ENCODE measurements around the gene MLEC.

- no peak for TF ChIP-seq POLR2A (IDR thresholded peaks at IDR 0.05)
- no peak for TF ChIP-seq POLR2AphosphoS5 (IDR thresholded peaks at IDR 0.05)
- TF ChIP-seq CTCF (IDR thresholded peaks at IDR 0.05), result no peak
Observed at GRCh38 chr12:120649442-120650232, 37.3 kb upstream of the MLEC start.

Data from prostate gland (tissue), 2 donors.